Activated naive CD4-positive, alpha-beta T cell treated with anti-CD3 and anti-CD28 coated beads, Interleukin-2, amount 10 ng/mL, durations not matched to agents 7 days and 5 days (primary cell): Measurements from ENCODE around the gene SLC9A6.

Experiments used
- CTCF ChIA-PET: fragments of 350-600 bp; sonication (Branson Sonifier 250); formaldehyde crosslinking; loops from one replicate; lab custom pipeline; 2021; ENCODE audit warnings: antibody characterized with exemption; lab: Charles Lee
- DNase-seq: peaks from one replicate; pipeline ENCODE4 v3.0.0-alpha.2; 2020
- H3K27ac Mint-ChIP-seq: one replicate; pipeline ENCODE4 v1.8.0; 2021; ENCODE audit warnings: mild to moderate bottlenecking, moderate library complexity, mixed read lengths
- H3K27me3 Mint-ChIP-seq: one replicate; pipeline ENCODE4 v1.8.0; 2021; ENCODE audit warnings: mild to moderate bottlenecking, mixed read lengths
- H3K36me3 Mint-ChIP-seq: one replicate; pipeline ENCODE4 v1.8.0; 2021; ENCODE audit warnings: mixed read lengths
- H3K4me1 Mint-ChIP-seq: one replicate; pipeline ENCODE4 v1.8.0; 2021; ENCODE audit warnings: mixed read lengths
- H3K4me3 Mint-ChIP-seq: one replicate; pipeline ENCODE4 v1.8.0; 2021; ENCODE audit warnings: mild to moderate bottlenecking, moderate library complexity, mixed read lengths
- H3K9me3 Mint-ChIP-seq: one replicate; pipeline ENCODE4 v1.8.0; 2021; ENCODE audit warnings: mixed read lengths

The SLC9A6 gene

DNA sequence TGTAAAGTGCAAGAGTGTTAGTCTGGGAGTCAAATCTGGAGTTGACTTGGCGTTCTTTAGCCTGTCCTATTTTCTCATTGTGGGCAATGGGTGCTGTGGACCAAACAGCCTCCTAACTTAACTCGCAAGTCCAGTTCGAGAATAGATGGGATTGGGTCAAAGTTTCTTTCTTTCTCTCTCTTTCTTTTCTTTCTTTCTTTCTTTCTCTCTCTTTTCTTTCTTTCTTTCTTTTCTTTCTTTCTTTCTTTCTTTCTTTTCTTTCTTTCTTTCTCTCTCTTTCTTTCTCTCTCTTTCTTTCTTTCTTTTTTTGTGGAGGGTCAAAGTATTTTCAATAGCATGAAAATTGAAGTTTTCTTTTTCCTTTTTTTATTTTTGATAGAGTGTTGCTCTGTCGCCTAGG is 3.0 kb downstream of the SLC9A6 start:
- CTCF ChIA-PET, result no interaction called here
- H3K27me3 Mint-ChIP-seq, result no peaks in the 10 kb centered on the region
- H3K4me1 Mint-ChIP-seq, result peaks cover 46% of the 10 kb centered on the region
- no peak overlapping the region for H3K4me3 Mint-ChIP-seq
- H3K9me3 Mint-ChIP-seq, result no peaks in the 10 kb centered on the region
- peaks cover 19% of the 10 kb centered on the region for H3K36me3 Mint-ChIP-seq
- DNase-seq, result no peak
- no peak overlapping the region for H3K27ac Mint-ChIP-seq

GRCh38 chrX:136015016-136015415 is 29.8 kb downstream of the SLC9A6 start:
- H3K27ac Mint-ChIP-seq, result no peak overlapping the region
- no peak for DNase-seq
- H3K4me3 Mint-ChIP-seq, result no peak overlapping the region
- no peaks in the 10 kb centered on the region for H3K4me1 Mint-ChIP-seq
- H3K27me3 Mint-ChIP-seq, result no peaks in the 10 kb centered on the region
- no peaks in the 10 kb centered on the region for H3K9me3 Mint-ChIP-seq
- CTCF ChIA-PET, result interaction anchor here (1.4 kb wide), 1 partner anchor 14 kb away, joined by 3 read pairs; no protein-coding TSS in a partner anchor
- peaks cover 37% of the 10 kb centered on the region for H3K36me3 Mint-ChIP-seq

GRCh38 chrX:136016881-136017280 is 31.6 kb downstream of the SLC9A6 start:
- DNase-seq, result no peak
- CTCF ChIA-PET, result interaction anchor here (1.0 kb wide), 1 partner anchor 146 kb away, joined by 3 read pairs; no protein-coding TSS in a partner anchor
- H3K4me1 Mint-ChIP-seq, result peaks cover 7% of the 10 kb centered on the region
- H3K4me3 Mint-ChIP-seq, result no peak overlapping the region
- no peaks in the 10 kb centered on the region for H3K27me3 Mint-ChIP-seq
- no peak overlapping the region for H3K27ac Mint-ChIP-seq
- H3K36me3 Mint-ChIP-seq, result peaks cover 39% of the 10 kb centered on the region
- no peaks in the 10 kb centered on the region for H3K9me3 Mint-ChIP-seq

DNA sequence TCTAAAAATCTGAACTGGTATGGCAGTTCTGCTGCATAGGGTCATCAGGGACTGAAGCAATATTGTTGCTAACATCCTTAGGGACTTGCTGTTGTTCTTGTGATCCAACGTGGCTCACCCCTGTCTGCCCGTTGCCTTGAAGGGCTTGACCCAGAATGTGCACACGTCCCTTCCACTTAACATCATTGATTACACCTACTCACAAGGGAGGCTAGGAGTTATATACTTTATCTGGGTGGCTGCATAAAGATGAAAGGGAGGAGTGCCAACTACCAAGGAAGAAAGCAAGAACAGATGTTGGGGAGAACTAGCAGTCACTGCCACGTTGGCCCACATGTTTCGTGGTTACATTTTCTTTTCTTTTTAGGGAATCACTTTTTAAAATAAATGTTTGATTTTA is 34.0 kb downstream of the SLC9A6 start:
- peaks cover 7% of the 10 kb centered on the region for H3K4me1 Mint-ChIP-seq
- no peaks in the 10 kb centered on the region for H3K27me3 Mint-ChIP-seq
- H3K36me3 Mint-ChIP-seq, result peaks cover 36% of the 10 kb centered on the region
- no peak overlapping the region for H3K4me3 Mint-ChIP-seq
- H3K9me3 Mint-ChIP-seq, result no peaks in the 10 kb centered on the region
- no peak for DNase-seq
- H3K27ac Mint-ChIP-seq, result no peak overlapping the region
- CTCF ChIA-PET, result no interaction called here

- DNase-seq, result no peak
- Mint-ChIP-seq H3K36me3 (peaks cover 34% of the 10 kb centered on the region), H3K9me3 (no peaks in the 10 kb centered on the region), H3K4me1 (peaks cover 7% of the 10 kb centered on the region), H3K27me3 (no peaks in the 10 kb centered on the region), H3K4me3 (no peak overlapping the region), H3K27ac (no peak overlapping the region)
- CTCF ChIA-PET, result no interaction called here
Measured at GRCh38 chrX:136021160-136021559, 35.9 kb downstream of the SLC9A6 start.

- no peak for DNase-seq
- Mint-ChIP-seq H3K27ac (no peak overlapping the region), H3K36me3 (peaks cover 33% of the 10 kb centered on the region), H3K4me1 (peaks cover 7% of the 10 kb centered on the region), H3K27me3 (no peaks in the 10 kb centered on the region), H3K9me3 (no peaks in the 10 kb centered on the region), H3K4me3 (no peak overlapping the region)
- CTCF ChIA-PET, result no interaction called here
Measured at GRCh38 chrX:136021903-136022302, 36.7 kb downstream of the SLC9A6 start.

GRCh38 chrX:136025091-136025490 is 39.9 kb downstream of the SLC9A6 start:
- Mint-ChIP-seq H3K36me3 (peaks cover 20% of the 10 kb centered on the region), H3K9me3 (no peaks in the 10 kb centered on the region), H3K4me3 (no peak overlapping the region), H3K27ac (no peak overlapping the region), H3K27me3 (no peaks in the 10 kb centered on the region), H3K4me1 (peaks cover 7% of the 10 kb centered on the region)
- no peak for DNase-seq
- CTCF ChIA-PET, result interaction anchor here (1.0 to 1.2 kb wide), 2 partner anchors 138 to 141 kb away, joined by 4 read pairs; no protein-coding TSS in a partner anchor

- Mint-ChIP-seq H3K27me3 (no peaks in the 10 kb centered on the region), H3K4me3 (no peak overlapping the region), H3K4me1 (no peaks in the 10 kb centered on the region), H3K9me3 (no peaks in the 10 kb centered on the region), H3K27ac (no peak overlapping the region), H3K36me3 (peaks cover 24% of the 10 kb centered on the region)
- CTCF ChIA-PET, result interaction anchor here (0.7 to 5.5 kb wide), 24 partner anchors 9 to 669 kb away, joined by 3 to 96 read pairs (median 4); no protein-coding TSS in a partner anchor
- no peak for DNase-seq
Measured at GRCh38 chrX:136028383-136028984, 43.2 kb downstream of the SLC9A6 start.

- no peaks in the 10 kb centered on the region for H3K9me3 Mint-ChIP-seq
- H3K27ac Mint-ChIP-seq, result no peak overlapping the region
- CTCF ChIA-PET, result interaction anchor here (0.8 to 5.5 kb wide), 2 partner anchors 132 to 180 kb away, joined by 4 to 96 read pairs; no protein-coding TSS in a partner anchor
- H3K4me1 Mint-ChIP-seq, result no peaks in the 10 kb centered on the region
- H3K27me3 Mint-ChIP-seq, result no peaks in the 10 kb centered on the region
- H3K36me3 Mint-ChIP-seq, result peaks cover 26% of the 10 kb centered on the region
- DNase-seq, result no peak
- H3K4me3 Mint-ChIP-seq, result no peak overlapping the region
Measured at GRCh38 chrX:136029766-136030165, 44.5 kb downstream of the SLC9A6 start.

DNA sequence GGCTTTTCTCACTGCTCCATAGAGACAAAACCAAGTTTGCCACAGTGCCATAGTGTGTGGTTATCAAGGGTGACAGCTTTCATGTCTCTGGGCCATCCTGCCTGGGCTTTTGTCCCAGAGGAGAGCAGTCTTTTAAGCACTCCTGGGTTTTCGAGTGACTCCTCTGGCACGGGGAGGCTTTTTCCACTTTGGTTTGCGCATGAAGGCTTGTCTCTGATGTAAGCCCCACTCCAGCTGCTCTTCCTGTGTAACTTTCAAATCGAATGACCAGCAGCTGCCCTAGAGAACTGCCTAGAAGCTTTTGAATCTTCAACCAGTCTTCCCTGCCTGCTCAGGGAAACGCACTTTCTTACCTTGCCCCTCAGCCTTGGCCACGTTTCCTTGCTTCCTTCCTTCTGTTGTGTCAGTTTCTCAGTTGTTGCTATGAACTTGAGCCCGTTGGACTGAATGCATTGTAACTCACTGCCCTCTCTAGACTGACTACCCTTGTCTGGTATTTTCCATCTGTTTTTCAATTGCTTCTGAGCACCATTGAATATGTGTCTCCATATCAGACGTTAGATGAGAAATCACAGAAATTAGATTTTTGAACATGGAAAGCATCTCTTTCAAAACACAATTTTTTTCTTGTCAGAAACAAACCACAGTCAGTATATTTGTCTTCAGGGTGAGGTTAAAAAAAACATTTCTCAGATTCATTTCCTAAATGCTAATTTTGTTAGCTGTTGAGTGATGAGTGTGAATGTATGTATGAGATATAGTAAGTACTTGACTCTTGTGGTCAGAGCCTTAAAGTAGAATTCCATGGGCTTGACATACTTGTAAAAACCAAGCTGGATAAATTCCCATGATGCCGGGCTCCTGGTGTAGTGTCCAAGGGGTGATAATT is 45.3 kb downstream of the SLC9A6 start:
- CTCF ChIA-PET, result interaction anchor here (5.5 kb wide), 1 partner anchor 131 kb away, joined by 96 read pairs; no protein-coding TSS in a partner anchor
- H3K4me1 Mint-ChIP-seq, result no peaks in the 10 kb centered on the region
- no peak overlapping the region for H3K27ac Mint-ChIP-seq
- H3K27me3 Mint-ChIP-seq, result no peaks in the 10 kb centered on the region
- no peak for DNase-seq
- H3K36me3 Mint-ChIP-seq, result peaks cover 24% of the 10 kb centered on the region
- H3K4me3 Mint-ChIP-seq, result no peak overlapping the region
- no peaks in the 10 kb centered on the region for H3K9me3 Mint-ChIP-seq

DNA sequence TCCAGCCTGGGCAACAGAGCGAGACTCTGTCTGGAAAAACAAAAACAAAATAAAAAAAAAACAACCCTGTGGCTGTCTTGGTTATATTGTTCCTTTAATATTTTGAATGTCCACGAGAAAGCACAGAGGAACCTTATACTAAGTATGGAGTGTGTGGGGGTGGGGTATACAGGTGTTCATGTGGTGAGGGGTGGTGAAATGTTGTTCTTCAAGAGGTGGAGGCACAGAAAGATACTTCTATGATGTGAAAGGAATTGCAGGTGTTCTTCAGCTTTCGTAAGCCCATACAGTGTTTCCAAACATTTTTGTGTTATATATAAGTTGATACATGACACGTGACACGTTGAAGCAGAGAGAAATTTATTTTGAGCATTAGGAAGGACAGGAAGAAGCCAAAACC is 46.4 kb downstream of the SLC9A6 start:
- Mint-ChIP-seq H3K27ac (no peak overlapping the region), H3K36me3 (peaks cover 26% of the 10 kb centered on the region), H3K9me3 (no peaks in the 10 kb centered on the region), H3K4me1 (no peaks in the 10 kb centered on the region), H3K27me3 (no peaks in the 10 kb centered on the region), H3K4me3 (no peak overlapping the region)
- CTCF ChIA-PET, result interaction anchor here (0.7 to 5.5 kb wide), 2 partner anchors 33 to 130 kb away, joined by 3 to 96 read pairs; no protein-coding TSS in a partner anchor
- DNase-seq, result no peak

GRCh38 chrX:136032370-136032769 is 47.1 kb downstream of the SLC9A6 start:
- no peaks in the 10 kb centered on the region for H3K27me3 Mint-ChIP-seq
- H3K27ac Mint-ChIP-seq, result no peak overlapping the region
- DNase-seq, result no peak
- peaks cover 27% of the 10 kb centered on the region for H3K36me3 Mint-ChIP-seq
- H3K4me1 Mint-ChIP-seq, result no peaks in the 10 kb centered on the region
- H3K9me3 Mint-ChIP-seq, result no peaks in the 10 kb centered on the region
- H3K4me3 Mint-ChIP-seq, result no peak overlapping the region
- CTCF ChIA-PET, result interaction anchor here (0.7 to 5.5 kb wide), 2 partner anchors 32 to 129 kb away, joined by 3 to 96 read pairs; no protein-coding TSS in a partner anchor

DNA sequence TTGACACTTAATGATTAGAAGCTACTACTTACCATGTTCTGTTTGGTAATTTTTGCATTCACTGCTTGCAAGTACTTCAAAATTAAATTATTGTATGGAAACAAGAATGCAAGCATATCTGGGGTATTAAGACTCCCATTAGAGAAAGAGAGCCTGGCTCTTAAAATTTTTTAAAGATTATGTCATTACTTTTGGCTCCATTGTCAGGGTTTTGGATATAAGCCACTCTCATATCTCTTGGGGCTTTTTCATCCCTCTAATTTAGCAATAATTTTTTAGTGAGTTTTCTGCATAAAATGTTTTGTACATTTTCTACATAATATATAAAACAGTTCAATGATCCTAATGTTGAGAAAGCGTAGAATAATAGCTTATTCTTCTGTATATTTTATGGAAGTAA is 49.4 kb downstream of the SLC9A6 start:
- CTCF ChIA-PET, result interaction anchor here (1.2 to 1.3 kb wide), 2 partner anchors 128 kb away, joined by 4 read pairs; no protein-coding TSS in a partner anchor
- peaks cover 20% of the 10 kb centered on the region for H3K36me3 Mint-ChIP-seq
- no peak overlapping the region for H3K27ac Mint-ChIP-seq
- DNase-seq, result no peak
- H3K27me3 Mint-ChIP-seq, result no peaks in the 10 kb centered on the region
- H3K9me3 Mint-ChIP-seq, result no peaks in the 10 kb centered on the region
- H3K4me3 Mint-ChIP-seq, result no peak overlapping the region
- H3K4me1 Mint-ChIP-seq, result no peaks in the 10 kb centered on the region

DNA sequence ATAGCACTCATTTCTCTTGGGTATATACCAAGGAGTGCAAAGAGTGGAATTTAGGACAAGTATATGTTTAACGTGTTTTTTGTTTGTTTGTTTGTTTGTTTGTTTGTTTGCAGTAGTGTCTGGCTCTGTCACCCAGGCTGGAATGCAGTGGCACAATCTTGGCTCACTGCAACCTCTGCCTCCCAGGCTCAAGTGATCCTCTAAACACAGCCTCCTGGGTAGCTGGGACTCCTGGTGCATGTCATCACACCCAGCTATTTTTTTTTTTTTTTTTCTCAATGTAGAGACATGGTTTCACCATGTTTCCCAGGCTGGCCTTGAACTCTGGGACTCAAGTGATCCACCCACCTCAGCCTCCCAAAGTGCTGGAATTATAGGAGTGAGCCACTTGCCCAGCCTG is 50.4 kb downstream of the SLC9A6 start:
- no peaks in the 10 kb centered on the region for H3K4me1 Mint-ChIP-seq
- H3K36me3 Mint-ChIP-seq, result peaks cover 18% of the 10 kb centered on the region
- no peaks in the 10 kb centered on the region for H3K27me3 Mint-ChIP-seq
- no peak overlapping the region for H3K27ac Mint-ChIP-seq
- CTCF ChIA-PET, result interaction anchor here (1.2 kb wide), 1 partner anchor 127 kb away, joined by 4 read pairs; no protein-coding TSS in a partner anchor
- no peak for DNase-seq
- H3K9me3 Mint-ChIP-seq, result no peaks in the 10 kb centered on the region
- no peak overlapping the region for H3K4me3 Mint-ChIP-seq
